A172 (cell line): ENCODE measurements around the gene SLC2A9. TPM values are rescaled to one million over a fixed set of nuclear protein-coding genes. Genes with fewer than 3 reads are reported as not detected.
"Not testable (repeated sequence)": the region's sequence is repeated elsewhere in the genome, so short reads cannot be mapped to it uniquely, and the experiment has no call there.

Source experiments
- DNase-seq: peaks from one replicate; pipeline ENCODE4 v3.0.0-alpha.2; 2015; ENCODE audit warnings: low spot score
- total RNA-seq: library from RNA; depleted of rRNA; stranded (reverse); fragments of >200 nt; shearing (Covaris generic); gene quantifications from 2 replicates; pipeline ENCODE4 v1.2.3, GENCODE V29; 2014

SLC2A9 gene
- total RNA-seq, 1 experiment from 2014 or later, result not detected

- no peak for DNase-seq
These were observed 23.4 kb downstream of the SLC2A9 start for GRCh38 chr4:9997886-9998285.

GRCh38 chr4:9996319-9997110 lies 24.8 kb downstream of the SLC2A9 start:
- no peak for DNase-seq

DNA sequence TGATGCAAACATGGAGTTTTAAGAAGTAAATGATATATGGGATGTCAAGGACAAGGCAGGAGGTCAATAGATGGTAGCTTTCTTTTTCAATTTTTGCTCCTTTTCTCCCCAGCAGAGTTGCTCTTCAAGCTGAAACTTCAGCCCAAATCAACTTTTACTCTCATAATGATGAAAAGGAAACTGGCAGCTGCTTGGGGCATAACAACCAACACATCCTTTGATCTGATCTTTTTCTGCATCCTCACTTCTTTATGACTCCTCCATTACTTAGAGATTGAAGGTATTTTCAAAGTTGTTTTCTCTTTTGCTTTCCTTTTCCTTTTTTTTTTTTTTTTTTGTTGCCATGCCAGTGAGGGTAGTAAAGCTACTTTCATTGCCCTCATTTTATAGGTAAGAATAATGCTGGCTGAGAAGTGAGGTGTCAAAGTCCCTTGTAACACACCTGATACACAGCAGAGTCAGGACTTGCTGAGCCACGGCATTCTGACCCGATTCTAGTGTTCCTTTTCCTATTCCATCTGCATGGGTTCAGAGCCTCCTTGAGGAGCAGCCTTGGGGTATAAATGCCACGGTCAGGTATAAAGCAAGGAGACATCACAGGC lies 26.9 kb downstream of the SLC2A9 start:
- DNase-seq, result no peak

DNA sequence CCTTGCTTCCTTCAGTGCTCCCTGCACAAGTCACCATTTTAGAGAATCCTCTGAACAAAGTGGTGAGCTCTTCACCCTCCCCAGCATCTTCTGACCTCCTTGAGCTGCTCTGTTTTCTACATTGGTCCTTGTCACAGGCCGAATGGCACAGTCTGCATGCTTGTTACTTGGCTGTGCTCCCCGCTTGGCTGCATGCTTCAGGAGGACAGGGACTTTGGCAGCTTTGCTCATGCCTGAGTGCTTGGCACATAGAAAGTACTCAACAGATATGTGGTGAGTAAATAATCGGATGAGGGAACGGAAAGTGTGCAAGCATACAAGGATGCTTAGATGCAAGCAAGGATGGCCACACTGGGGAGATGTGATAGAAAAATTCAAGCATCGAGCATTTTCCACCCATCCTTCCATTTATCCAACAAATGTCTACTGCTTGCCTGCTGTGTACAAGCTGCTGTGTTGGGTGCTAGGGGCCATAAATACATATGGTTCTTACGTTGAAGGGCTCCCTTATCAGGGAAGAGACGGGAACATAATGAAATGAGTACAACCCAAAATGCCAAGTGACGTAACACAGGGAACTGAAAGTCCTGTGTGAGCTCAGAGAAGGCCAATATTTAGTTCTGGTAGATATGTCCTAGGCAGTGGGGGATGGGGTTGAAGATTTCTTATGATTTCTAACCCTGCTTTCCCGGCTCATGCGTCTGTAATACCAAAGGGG lies 31.2 kb downstream of the SLC2A9 start:
- DNase-seq, result no peak

GRCh38 chr4:9988933-9989332 lies 32.4 kb downstream of the SLC2A9 start:
- DNase-seq, result no peak

DNA sequence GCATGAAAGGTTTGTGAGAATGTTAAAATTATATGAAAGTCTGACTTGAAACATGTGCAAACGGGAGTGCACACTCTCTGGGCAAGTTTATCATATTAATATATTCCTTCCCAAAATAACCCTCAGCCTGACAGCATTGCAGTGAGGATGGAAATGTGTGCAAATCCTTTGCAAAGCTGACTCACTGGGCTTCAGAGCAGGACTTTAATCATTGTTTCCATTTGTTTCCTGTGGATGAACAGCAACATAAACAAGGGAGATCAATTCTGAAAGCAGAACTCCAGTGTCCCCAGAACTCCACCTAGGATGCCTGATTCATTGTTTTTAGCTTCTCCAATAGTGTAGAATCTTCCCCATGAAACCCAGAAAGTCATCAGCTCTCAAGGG lies 32.9 kb downstream of the SLC2A9 start:
- no peak for DNase-seq

DNA sequence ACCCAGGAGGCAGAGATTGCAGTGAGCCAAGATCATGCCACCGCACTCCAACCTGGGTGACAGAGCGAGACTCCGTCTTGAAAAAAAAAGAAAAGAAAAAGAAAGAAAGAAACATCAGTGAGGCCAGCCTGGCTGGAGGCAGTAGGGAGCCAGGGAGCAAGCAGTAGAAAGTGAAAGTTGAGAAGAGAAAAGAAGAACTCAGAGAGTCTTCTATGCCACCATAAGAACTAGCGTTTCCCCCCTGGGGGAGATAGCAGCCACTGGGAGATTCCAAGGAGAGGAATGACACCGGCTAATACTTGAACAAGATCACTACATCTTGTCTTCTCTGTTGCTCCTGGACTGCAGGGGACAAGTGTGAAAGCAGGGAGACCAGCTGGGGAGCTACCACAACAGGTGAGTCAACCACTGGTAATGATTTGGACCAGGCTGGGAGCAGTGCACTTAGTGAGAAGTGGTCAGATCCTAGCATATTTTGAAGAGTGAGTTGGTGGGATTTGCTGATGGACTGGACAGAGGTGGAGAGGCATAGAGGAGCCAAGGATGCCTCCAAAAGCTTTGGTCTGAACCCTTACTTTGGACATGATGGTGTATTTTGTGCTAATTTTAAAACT lies 33.4 kb downstream of the SLC2A9 start:
- DNase-seq, result no peak

GRCh38 chr4:9984621-9985020 lies 36.7 kb downstream of the SLC2A9 start:
- DNase-seq, result no peak

DNA sequence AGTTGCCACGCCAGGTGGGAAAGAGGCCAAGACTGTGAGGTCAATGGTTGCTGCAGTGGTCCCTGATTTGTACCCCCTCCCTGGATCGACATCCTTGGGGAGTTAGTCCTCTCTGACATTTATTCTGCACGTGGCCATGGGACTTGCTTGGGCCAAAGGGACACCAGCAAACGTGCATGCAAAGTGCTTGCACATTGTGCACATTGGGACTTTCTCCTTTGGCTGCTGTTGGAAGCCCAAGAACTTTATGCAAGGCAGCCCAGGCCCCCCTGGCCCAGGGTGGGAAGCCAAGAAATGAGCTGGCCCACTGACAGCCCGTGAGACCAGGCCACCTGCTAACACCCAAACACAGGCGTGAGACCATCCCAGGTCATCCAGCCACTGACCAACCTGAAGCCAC lies 38.1 kb downstream of the SLC2A9 start:
- DNase-seq, result no peak

DNA sequence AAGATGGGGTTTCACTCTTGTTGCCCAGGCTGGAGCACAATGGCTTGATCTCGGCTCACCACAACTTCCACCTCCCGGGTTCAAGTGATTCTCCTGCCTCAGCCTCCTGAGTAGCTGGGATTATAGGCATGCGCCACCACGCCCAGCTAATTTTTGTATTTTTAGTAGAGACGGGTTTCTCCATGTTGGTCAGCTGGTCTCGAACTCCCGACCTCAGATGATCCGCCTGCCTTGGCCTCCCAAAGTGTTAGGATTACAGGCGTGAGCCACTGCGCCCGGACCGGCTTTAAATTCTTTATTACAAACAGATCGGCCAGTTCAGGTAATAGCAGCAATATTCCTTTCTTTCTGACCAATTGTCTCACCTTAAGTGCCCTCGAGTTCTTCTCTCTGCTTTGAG lies 39.4 kb downstream of the SLC2A9 start:
- not testable (repeated sequence) for DNase-seq

- no peak for DNase-seq
These were observed 40.4 kb downstream of the SLC2A9 start for GRCh38 chr4:9980898-9981297.

- no peak for DNase-seq
These were observed 42.1 kb downstream of the SLC2A9 start for GRCh38 chr4:9979101-9979701.

DNA sequence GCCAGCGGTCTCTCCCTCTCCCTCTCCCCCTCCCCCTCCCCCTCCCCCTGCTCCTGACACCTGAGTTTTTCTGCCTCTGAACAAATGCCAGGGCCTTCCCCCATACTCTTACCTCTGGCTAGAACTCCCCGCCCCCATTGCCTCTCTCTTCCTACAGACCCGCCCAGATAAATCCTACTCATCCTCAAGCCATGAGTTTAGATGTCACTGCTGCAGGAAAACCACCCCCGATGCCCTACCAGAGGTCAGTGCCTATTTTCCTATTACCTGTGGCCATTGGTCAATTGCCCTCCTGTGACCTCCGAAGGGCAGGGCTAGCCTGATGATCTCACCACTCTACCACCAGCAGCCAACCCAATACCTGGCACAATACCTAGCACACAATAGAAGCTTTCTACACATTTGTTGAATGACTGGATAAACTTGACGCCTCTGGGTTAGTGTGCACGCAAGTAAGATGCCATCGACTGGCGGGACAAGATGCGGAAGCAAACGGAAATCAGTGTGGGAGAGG lies 43.7 kb downstream of the SLC2A9 start:
- DNase-seq, result no peak

- no peak for DNase-seq
These were observed 44.5 kb downstream of the SLC2A9 start for GRCh38 chr4:9976781-9977180.

GRCh38 chr4:9976293-9976692 lies 45.0 kb downstream of the SLC2A9 start:
- no peak for DNase-seq

- DNase-seq, result no peak
These were observed 49.6 kb downstream of the SLC2A9 start for GRCh38 chr4:9971711-9972110.

- DNase-seq, result no peak
These were observed 50.8 kb downstream of the SLC2A9 start for GRCh38 chr4:9970399-9971011.

GRCh38 chr4:9969526-9970398 lies 51.5 kb downstream of the SLC2A9 start:
- DNase-seq, result no peak

GRCh38 chr4:9968472-9968871 lies 52.8 kb downstream of the SLC2A9 start:
- no peak for DNase-seq

DNA sequence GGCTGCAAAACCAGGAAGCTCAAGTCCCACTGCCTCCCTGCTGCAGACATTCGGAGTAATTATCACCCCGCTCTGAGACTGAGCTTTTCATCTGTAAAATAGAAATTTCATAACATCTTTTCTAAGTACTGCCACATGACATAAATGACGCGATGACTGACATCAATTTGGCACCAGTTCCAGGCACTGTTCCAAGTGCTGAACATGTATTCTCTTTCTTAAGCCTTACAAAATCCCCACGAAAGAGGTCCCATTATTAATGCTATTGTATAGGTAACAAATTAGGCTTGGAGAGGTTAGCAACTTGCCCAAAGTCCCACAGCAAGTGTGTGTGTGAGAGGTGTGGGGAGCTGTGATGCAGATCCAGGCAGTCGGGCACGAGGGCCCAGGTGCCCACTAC lies 56.4 kb downstream of the SLC2A9 start:
- no peak for DNase-seq
